Psoas muscle (tissue), 8 donors: ENCODE data around the gene ADAMTS6. TPM values are rescaled to one million over a fixed set of nuclear protein-coding genes. Genes with fewer than 3 reads are reported as not detected.
"Not testable (repeated sequence)": the region's sequence is repeated elsewhere in the genome, so short reads cannot be mapped to it uniquely, and the experiment has no call there.

Experiments used
- ATAC-seq, 4 donors: fragments of 200-7000 bp; cut with Tn5 transposase; one replicate each; pipeline ENCODE4 v1.9.1; 2020; ENCODE audit warnings: moderate library complexity in 3 of 4, mild to moderate bottlenecking in 2 of 4
- DNase-seq, 2 donors: peaks; one replicate each; pipeline ENCODE4 v3.0.0-alpha.2; 2020
- H3K27ac ChIP-seq: fragments of 200-600 bp; one replicate; pipeline ENCODE4 v1.8.0; 2022
- H3K27me3 ChIP-seq, 3 donors: fragments of 200-600 bp in 1 of 3; one replicate each; pipeline versions ENCODE4 v1.6.1 to v1.8.0; 2013 to 2022; ENCODE audit warnings: low read length in 2 of 3, mild to moderate bottlenecking in 2 of 3, moderate library complexity in 1 of 3; ENCODE audit not compliant: insufficient read depth in 3 of 3
- H3K36me3 ChIP-seq, 2 donors: fragments of 200-600 bp in 1 of 2; one replicate each; pipeline versions ENCODE4 v1.6.1 to v1.8.0; 2013 to 2022; ENCODE audit warnings: low read depth in 1 of 2, mild to moderate bottlenecking in 1 of 2, moderate library complexity in 1 of 2; ENCODE audit not compliant: insufficient read depth in 1 of 2
- H3K4me1 ChIP-seq: fragments of 200-600 bp; one replicate; pipeline ENCODE4 v1.8.0; 2022
- H3K4me3 ChIP-seq: fragments of 200-600 bp; one replicate; pipeline ENCODE4 v1.8.0; 2022; ENCODE audit warnings: mild to moderate bottlenecking
- H3K9me3 ChIP-seq: fragments of 200-600 bp; one replicate; pipeline ENCODE4 v1.8.0; 2022
- CTCF ChIP-seq: fragments of 200-600 bp; IDR thresholded peaks from one replicate; pipeline ENCODE4 v1.8.0; 2022; ENCODE audit warnings: antibody characterized with exemption
- WGBS, 3 donors: extraction: QIAGEN DNeasy Blood & Tissue Kit; methylation state at CpG; one replicate each; pipeline versions ENCODE4 v1.1.6 to v1.1.7; 2013; 5-methylcytosine and 5-hydroxymethylcytosine counted together
- intact Hi-C, 2 donors: fragments of 100-400 bp; cut with DNase I; formaldehyde crosslinking; loops; one replicate each; pipeline versions ENCODE4 v1.11.0 to v1.14.2; 2022
- polyA plus RNA-seq, 3 donors: library from polyadenylated mRNA; stranded (reverse); fragments of 200-250 nt; gene quantifications; one replicate each; pipeline ENCODE4 v1.2.3, GENCODE V29; 2013
- total RNA-seq, 4 donors: library from RNA; stranded (reverse); fragmentation: NEBNext Ultra II Directional in 2 of 4; extraction: Animal tissue kit (Norgen Biotek cat#: 25700) in 2 of 4; gene quantifications; one replicate each; pipeline versions ENCODE4 v1.2.1 to v1.2.4, GENCODE V29; 2021 to 2023
- donor health status: healthy with polysubstance abuse.
- donor health status: DM: no; HTN: no; CAD: no; lungs with moderate emphysema.
- donor health status: Bipolar disorder and iron deficiency.
- donor health status: healthy.
- donor health status: DM: yes; HTN: yes; CAD: no.
- donor health status: DM: no; HTN: no; CAD: no.
- donor health status: DM: no; HTN: no; CAD: no.
- donor health status: DM: yes; HTN: yes; CAD: no.

Gene ADAMTS6
- total and polyA plus RNA-seq, 7 donors, result 0.06 to 0.59 (median 0.24) TPM

DNA sequence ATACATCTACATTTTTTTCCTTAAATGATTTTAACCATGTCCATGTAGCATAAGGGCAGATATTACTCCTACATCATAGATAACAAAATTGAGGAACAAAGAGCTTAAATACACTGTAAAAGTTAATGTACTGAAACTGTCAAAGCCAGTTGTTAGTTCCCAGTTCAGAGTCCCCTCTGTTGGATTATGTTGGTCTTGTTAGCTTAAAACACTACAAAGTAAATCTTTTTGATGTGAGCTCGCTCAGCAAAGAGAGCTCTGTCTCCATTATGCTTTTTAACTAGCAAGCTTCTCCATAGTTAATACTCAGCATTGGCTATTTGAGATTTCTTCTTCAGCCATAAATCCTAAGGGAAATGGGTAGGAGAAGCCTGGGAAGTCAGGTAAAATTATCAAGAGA is 149.1 kb downstream of the ADAMTS6 start:
- Histone ChIP-seq H3K4me3 (no peak overlapping the region), H3K9me3 (no peaks in the 10 kb centered on the region), H3K36me3 (no peaks in the 10 kb centered on the region), H3K4me1 (no peaks in the 10 kb centered on the region), H3K27me3 (no peaks in the 10 kb centered on the region), H3K27ac (no peak overlapping the region)
- DNase-seq, result no peak
- intact Hi-C loops, result no loop called here
- no peak for TF ChIP-seq CTCF
- WGBS, 3 donors, result 90 to 91% (median 90%) methylated on average over 1 of the region's 1 CpG
- ATAC-seq, result no peak

DNA sequence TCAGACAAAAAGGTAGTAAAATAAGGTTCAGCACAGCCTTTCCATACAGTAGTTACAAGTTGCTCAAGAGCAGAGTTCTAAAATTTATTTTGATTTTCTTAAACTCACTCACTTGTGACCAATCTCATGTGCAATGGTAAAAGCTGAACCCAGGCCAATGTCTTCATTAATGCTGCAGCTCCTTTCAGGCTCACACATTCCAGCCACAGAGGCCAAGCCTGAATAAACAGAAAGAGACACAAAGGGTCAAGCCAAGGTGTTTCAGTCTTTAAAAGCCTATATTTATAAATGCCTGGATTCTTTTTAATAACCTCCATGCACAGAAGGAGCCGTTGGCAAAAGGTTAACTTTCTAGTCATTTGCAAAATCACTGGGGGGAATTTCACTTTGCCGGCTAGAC is 152.5 kb downstream of the ADAMTS6 start:
- intact Hi-C loops, result no loop called here
- Histone ChIP-seq H3K36me3 (no peaks in the 10 kb centered on the region), H3K4me1 (no peaks in the 10 kb centered on the region), H3K4me3 (no peak overlapping the region), H3K27ac (no peak overlapping the region), H3K9me3 (no peaks in the 10 kb centered on the region), H3K27me3 (no peaks in the 10 kb centered on the region)
- WGBS, 3 donors, result 17 to 43% (median 28%) methylated on average over 2 of the region's 2 CpGs
- DNase-seq, result no peak
- TF ChIP-seq CTCF, result no peak
- no peak for ATAC-seq

- DNase-seq (no peak), ATAC-seq (no peak)
- Histone ChIP-seq H3K27ac (no peak overlapping the region), H3K9me3 (no peaks in the 10 kb centered on the region), H3K4me3 (no peak overlapping the region), H3K27me3 (no peaks in the 10 kb centered on the region), H3K36me3 (no peaks in the 10 kb centered on the region), H3K4me1 (no peaks in the 10 kb centered on the region)
- WGBS, 3 donors, result 78 to 83% (median 82%) methylated on average over 1 of the region's 1 CpG
- intact Hi-C loops, result no loop called here
- TF ChIP-seq CTCF, result no peak
Observed at GRCh38 chr5:65327582-65327981, 154.1 kb downstream of the ADAMTS6 start.

DNA sequence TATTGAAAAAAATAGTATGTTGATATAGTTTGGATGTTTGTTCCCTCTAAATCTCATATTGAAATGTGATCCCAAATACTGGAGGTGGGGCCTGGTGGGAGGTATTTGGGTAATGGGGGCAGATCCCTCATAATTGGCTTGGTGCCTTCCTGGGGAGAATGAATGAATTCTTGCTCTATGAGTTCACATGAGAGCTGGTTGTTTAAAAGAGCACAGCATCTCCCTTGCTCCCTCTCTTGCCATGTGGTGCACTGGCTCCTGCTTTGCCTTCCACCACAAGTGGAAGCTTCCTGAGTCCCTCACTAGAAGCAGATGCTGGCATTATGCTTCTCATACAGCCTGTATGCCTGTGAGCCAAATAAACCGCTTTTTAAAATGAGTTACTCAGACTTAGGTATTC is 154.8 kb downstream of the ADAMTS6 start:
- no peak for DNase-seq
- 71 to 78% (median 74%) methylated on average over 1 of the region's 1 CpG for WGBS, 3 donors
- TF ChIP-seq CTCF, result no peak

DNA sequence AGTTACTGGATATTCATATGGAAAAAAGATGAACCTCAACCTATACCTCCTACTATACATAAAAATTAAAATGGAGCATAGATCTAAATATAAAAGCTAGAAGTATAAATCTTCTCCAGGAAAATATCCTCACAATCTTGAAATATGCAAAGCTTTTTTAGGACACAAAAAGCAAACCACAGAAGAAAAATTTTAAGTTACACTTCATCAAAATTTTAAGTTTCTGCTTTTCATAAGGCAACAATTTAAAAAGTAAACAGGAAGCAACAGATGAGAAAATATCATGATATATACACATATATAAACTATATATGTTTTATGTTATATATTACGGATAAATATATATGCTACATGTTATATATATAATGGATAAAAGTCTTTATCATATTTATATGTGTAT is 157.5 kb downstream of the ADAMTS6 start:
- no peak overlapping the region for H3K27ac ChIP-seq
- no peak for DNase-seq
- H3K4me1 ChIP-seq, result no peaks in the 10 kb centered on the region
- intact Hi-C loops, result no loop called here
- no peaks in the 10 kb centered on the region for H3K27me3 ChIP-seq
- WGBS, 3 donors, result 96 to 98% (median 98%) methylated on average over 1 of the region's 1 CpG
- H3K4me3 ChIP-seq, result no peak overlapping the region
- no peak for ATAC-seq
- TF ChIP-seq CTCF, result no peak
- no peaks in the 10 kb centered on the region for H3K36me3 ChIP-seq
- no peaks in the 10 kb centered on the region for H3K9me3 ChIP-seq

More for the DNA sequence above, 154.8 kb downstream of the ADAMTS6 start:
- Histone ChIP-seq H3K36me3 (no peaks in the 10 kb centered on the region), H3K27me3 (no peaks in the 10 kb centered on the region), H3K4me1 (no peaks in the 10 kb centered on the region), H3K9me3 (no peaks in the 10 kb centered on the region), H3K27ac (no peak overlapping the region), H3K4me3 (no peak overlapping the region)
- no peak for ATAC-seq
- intact Hi-C loops, result no loop called here

GRCh38 chr5:65320704-65321103 is 161.0 kb downstream of the ADAMTS6 start:
- H3K27me3 ChIP-seq, intact Hi-C loops, H3K4me1 ChIP-seq, DNase-seq, H3K27ac ChIP-seq, H3K4me3 ChIP-seq, H3K9me3 ChIP-seq, ATAC-seq, H3K36me3 ChIP-seq: not testable (repeated sequence)
- 92 to 100% (median 92%) methylated on average over 1 of the region's 1 CpG for WGBS, 3 donors
